ENCODE data around the gene GAPDHS. TPM values are rescaled to one million over a fixed set of nuclear protein-coding genes. Genes with fewer than 3 reads are reported as not detected.

The GAPDHS gene
- total RNA-seq, 4 donors from 2014 or later = 0.54 TPM; not detected in 3

DNA sequence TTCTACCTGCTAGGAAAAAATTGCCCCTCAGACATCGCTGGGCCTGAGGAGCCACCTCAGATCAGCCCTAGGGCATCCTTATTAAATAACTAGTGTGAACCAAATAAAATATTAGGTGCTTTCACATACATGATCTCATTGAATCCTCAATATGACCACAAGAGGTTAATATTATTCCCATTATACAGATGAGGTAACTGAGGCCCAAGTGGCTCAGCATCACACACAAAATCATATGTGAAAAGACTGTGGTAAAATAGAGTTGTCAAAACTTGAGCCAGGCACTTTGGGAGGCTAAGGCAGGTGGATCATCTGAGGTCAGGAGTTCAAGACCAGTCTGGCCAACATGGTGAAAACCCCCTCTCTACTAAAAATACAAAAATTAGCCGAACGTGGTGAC, 16.9 kb upstream of the GAPDHS start:
- H3K27me3 ChIP-seq = no peaks in the 10 kb centered on the region
- TF ChIP-seq CTCF (IDR thresholded peaks at IDR 0.05) = no peak
- no peak for TF ChIP-seq POLR2A (IDR thresholded peaks at IDR 0.05)

DNA sequence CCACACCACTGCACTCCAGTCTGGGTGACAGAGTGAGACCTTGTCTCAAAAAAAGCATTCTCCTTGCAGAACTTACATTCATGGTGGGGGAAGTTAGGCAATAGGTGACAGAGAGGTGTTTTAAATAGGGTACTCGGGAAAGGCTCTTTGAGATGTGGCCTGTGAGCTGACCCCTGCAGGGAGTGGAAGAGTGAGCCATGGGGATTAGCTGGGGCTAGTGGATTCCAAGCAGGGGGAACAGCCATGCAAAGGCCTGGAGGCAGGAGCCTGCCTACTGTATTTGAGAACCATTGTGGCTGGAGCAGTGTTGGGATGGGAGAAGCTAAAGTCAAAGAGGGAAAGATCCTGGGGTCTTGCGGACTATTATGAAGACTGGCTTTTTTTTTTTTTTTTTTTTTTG, 15.9 kb upstream of the GAPDHS start:
- Histone ChIP-seq H3K9me3 (no peaks in the 10 kb centered on the region), H3K27ac (no peak overlapping the region), H3K27me3 (no peaks in the 10 kb centered on the region), H3K4me1 (no peaks in the 10 kb centered on the region), H3K36me3 (no peaks in the 10 kb centered on the region), H3K4me3 (no peak overlapping the region)
- TF ChIP-seq CTCF (IDR thresholded peaks at IDR 0.05) = no peak
- TF ChIP-seq POLR2A (IDR thresholded peaks at IDR 0.05) = no peak
- DNase-seq = no peak

More for the DNA sequence above, 16.9 kb upstream of the GAPDHS start:
- no peak for DNase-seq
- Histone ChIP-seq H3K4me3 (no peak overlapping the region), H3K27ac (no peak overlapping the region), H3K4me1 (no peaks in the 10 kb centered on the region), H3K9me3 (no peaks in the 10 kb centered on the region), H3K36me3 (no peaks in the 10 kb centered on the region)

DNA sequence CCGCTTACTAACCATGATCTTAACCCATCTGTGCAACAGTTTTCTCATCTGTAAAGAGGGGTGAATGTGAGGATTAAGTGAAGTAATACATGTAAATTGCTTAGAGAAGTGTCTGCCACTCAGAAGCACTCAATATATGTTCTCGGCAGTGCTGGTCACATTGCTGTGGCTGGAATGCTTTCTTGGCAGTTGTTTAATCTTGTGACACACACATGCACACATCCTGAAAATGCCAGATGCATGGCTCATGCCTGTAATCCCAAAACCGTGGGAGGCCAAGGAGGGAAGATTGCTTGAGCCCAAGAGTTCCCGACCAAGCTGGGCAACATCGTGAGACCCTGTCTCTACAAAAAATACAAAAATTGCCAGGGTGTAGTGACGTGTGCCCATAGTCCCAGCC, 14.9 kb upstream of the GAPDHS start:
- Histone ChIP-seq H3K36me3 (no peaks in the 10 kb centered on the region), H3K9me3 (no peaks in the 10 kb centered on the region), H3K27me3 (no peaks in the 10 kb centered on the region), H3K4me3 (no peak overlapping the region), H3K27ac (no peak overlapping the region), H3K4me1 (no peaks in the 10 kb centered on the region)
- no peak for DNase-seq
- no peak for TF ChIP-seq POLR2A (IDR thresholded peaks at IDR 0.05)
- TF ChIP-seq CTCF (IDR thresholded peaks at IDR 0.05) = no peak

- H3K9me3 ChIP-seq = no peaks in the 10 kb centered on the region
- no peak overlapping the region for H3K4me3 ChIP-seq
- TF ChIP-seq CTCF (IDR thresholded peaks at IDR 0.05) (no peak), POLR2A (IDR thresholded peaks at IDR 0.05) (no peak)
- no peak for DNase-seq
- H3K27me3 ChIP-seq = no peaks in the 10 kb centered on the region
- H3K4me1 ChIP-seq = no peaks in the 10 kb centered on the region
- no peak overlapping the region for H3K27ac ChIP-seq
- H3K36me3 ChIP-seq = no peaks in the 10 kb centered on the region
Observed at GRCh38 chr19:35519291-35519690, 14.0 kb upstream of the GAPDHS start.

DNA sequence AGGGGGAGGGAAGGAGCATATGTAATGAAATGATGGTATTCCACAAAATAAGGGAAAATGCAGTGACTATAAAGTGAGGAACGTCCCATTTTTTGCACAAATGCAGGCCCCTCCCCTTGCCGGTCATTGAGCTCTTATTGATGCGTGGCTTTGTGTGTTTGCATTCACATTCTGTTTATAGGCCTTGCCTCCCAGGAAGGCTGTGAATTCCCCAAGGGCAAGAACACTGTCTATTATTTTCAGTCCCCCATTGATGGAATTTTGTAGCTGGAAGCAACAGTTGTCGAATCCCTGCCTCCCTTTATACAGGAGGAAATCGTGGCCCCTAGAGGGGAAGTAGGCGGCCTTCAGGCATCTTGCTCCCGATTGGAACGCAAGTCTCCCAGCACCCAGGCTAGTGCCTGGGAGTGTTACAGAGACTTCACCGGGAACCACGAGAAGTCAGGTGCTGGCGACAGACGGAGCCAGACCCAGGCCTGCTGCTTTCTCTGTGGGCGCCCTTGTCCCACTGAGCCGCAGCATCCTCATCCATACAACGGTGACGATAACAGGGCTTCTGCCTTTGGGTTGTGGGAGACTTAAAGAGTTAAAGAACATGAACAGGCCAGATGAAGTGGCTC, 12.0 kb upstream of the GAPDHS start:
- Histone ChIP-seq H3K4me3 (no peak overlapping the region), H3K36me3 (no peaks in the 10 kb centered on the region), H3K27ac (no peak overlapping the region), H3K4me1 (no peaks in the 10 kb centered on the region), H3K9me3 (no peaks in the 10 kb centered on the region), H3K27me3 (no peaks in the 10 kb centered on the region)
- no peak for DNase-seq
- TF ChIP-seq POLR2A (IDR thresholded peaks at IDR 0.05) = no peak
- no peak for TF ChIP-seq CTCF (IDR thresholded peaks at IDR 0.05)
